Endothelial cell of umbilical vein (primary cell): Measurements from ENCODE around the gene SDHB. TPM values are rescaled to one million over a fixed set of nuclear protein-coding genes. Genes with fewer than 3 reads are reported as not detected.

Experiments
- BruUV-seq: library from RNA; stranded (reverse); fragments of 400-500 nt; replicated peaks from 2 replicates; lab custom pipeline; 2021; lab: Mats Ljungman, UMichigan
- CTCF ChIA-PET: fragments of 300-600, 350-600 bp; sonication (Branson Sonifier 250); formaldehyde crosslinking; loops from one replicate; lab custom pipeline; 2021; ENCODE audit warnings: antibody characterized with exemption, inconsistent platforms; lab: Charles Lee
- POLR2A ChIA-PET: fragments of 300-600, 350-600 bp; sonication (Branson Sonifier 250); formaldehyde crosslinking; loops from one replicate; lab custom pipeline; 2021; ENCODE audit warnings: antibody characterized with exemption, inconsistent platforms; lab: Charles Lee
- DNase-seq: peaks from one replicate; pipeline ENCODE4 v3.0.0-alpha.2; 2011; ENCODE audit warnings: low read depth, low spot score
- FAIRE-seq: peaks from 2 replicates; lab custom pipeline; 2011; peaks lifted over from hg19 to GRCh38; lab: Jason Lieb, UNC
- H2AFZ ChIP-seq: 2 replicates; pipeline ENCODE4 v1.6.0; 2012; ENCODE audit warnings: low read depth, low read length, control low read depth, inconsistent platforms
- H3K27ac ChIP-seq: 2 replicates; pipeline ENCODE4 v1.5.1; 2011; ENCODE audit warnings: low read depth, mild to moderate bottlenecking, control low read depth, low read length, moderate library complexity; ENCODE audit not compliant: insufficient read depth
- H3K27me3 ChIP-seq, 2 experiments: 2 replicates each; pipeline versions ENCODE4 v1.6.0 to v1.6.1; 2011; ENCODE audit warnings: low read length in 2 of 2, mixed read lengths in 1 of 2; ENCODE audit not compliant: control insufficient read depth in 2 of 2, insufficient read depth in 2 of 2
- H3K36me3 ChIP-seq, 2 experiments: 2 replicates in 1 of 2; 3 replicates in 1 of 2; pipeline ENCODE4 v1.5.1; 2011; ENCODE audit warnings: low read length in 2 of 2, mild to moderate bottlenecking in 1 of 2, moderate library complexity in 1 of 2; ENCODE audit not compliant: control insufficient read depth in 2 of 2, insufficient read depth in 2 of 2; ENCODE audit errors: extremely low read depth in 1 of 2
- H3K4me1 ChIP-seq: 3 replicates; pipeline ENCODE4 v1.5.1; 2011; ENCODE audit warnings: mild to moderate bottlenecking, low read length; ENCODE audit not compliant: control insufficient read depth, insufficient read depth; ENCODE audit errors: extremely low read depth
- H3K4me2 ChIP-seq: 2 replicates; pipeline ENCODE4 v1.6.1; 2011; ENCODE audit warnings: low read length, control low read depth, mixed read lengths; ENCODE audit not compliant: insufficient read depth
- H3K4me3 ChIP-seq, 3 experiments: fragments of 200-600 bp in 1 of 3; sonication (generic), shearing (Covaris generic) in 1 of 3; replicated peaks in 1 of 3; 2 replicates each; pipeline ENCODE4 v1.5.1; 2011 to 2016; ENCODE audit warnings: control low read depth in 3 of 3, low read length in 3 of 3, mild to moderate bottlenecking in 2 of 3, inconsistent platforms in 1 of 3, low read depth in 1 of 3, moderate library complexity in 1 of 3; ENCODE audit not compliant: insufficient read depth in 1 of 3
- H3K79me2 ChIP-seq: 2 replicates; pipeline ENCODE4 v1.6.0; 2012; ENCODE audit warnings: low read length, inconsistent platforms; ENCODE audit not compliant: control insufficient read depth, insufficient read depth
- H3K9ac ChIP-seq: replicated peaks from 2 replicates; pipeline ENCODE3; 2011; ENCODE audit warnings: low read length, control low read depth; ENCODE audit not compliant: insufficient read depth; ENCODE audit errors: extremely low read depth
- H3K9me1 ChIP-seq: replicated peaks from 3 replicates; pipeline ENCODE4 v1.6.0; 2011; ENCODE audit warnings: mild to moderate bottlenecking, low read length; ENCODE audit not compliant: control insufficient read depth, insufficient read depth; ENCODE audit errors: extremely low read depth
- H3K9me3 ChIP-seq: replicated peaks from 2 replicates; pipeline ENCODE4 v1.5.1; 2012; ENCODE audit warnings: low read length, inconsistent platforms; ENCODE audit not compliant: control insufficient read depth, insufficient read depth
- H4K20me1 ChIP-seq: replicated peaks from 2 replicates; pipeline ENCODE3; 2011; ENCODE audit warnings: mild to moderate bottlenecking, low read length; ENCODE audit not compliant: control insufficient read depth, insufficient read depth; ENCODE audit errors: extremely low read depth
- CTCF ChIP-seq, 2 donors: IDR thresholded peaks; 1 replicate in 1 of 2; 2 replicates in 1 of 2; pipeline ENCODE4 v1.5.1; 2011; ENCODE audit warnings: low read length in 2 of 2, mild to moderate bottlenecking in 2 of 2, moderate library complexity in 2 of 2, control low read depth in 1 of 2, inconsistent platforms in 1 of 2, low read depth in 1 of 2; ENCODE audit not compliant: insufficient read depth in 1 of 2; ENCODE audit errors: extremely low read depth in 1 of 2
- EZH2 ChIP-seq: IDR thresholded peaks from 2 replicates; pipeline ENCODE4 v1.6.1; 2012; ENCODE audit warnings: borderline replicate concordance, low read depth, mild to moderate bottlenecking, moderate library complexity, low read length, inconsistent platforms; ENCODE audit not compliant: severe bottlenecking
- FOS ChIP-seq: IDR thresholded peaks from 2 replicates; pipeline ENCODE4 v1.6.1; 2011; ENCODE audit warnings: mild to moderate bottlenecking, low read length, moderate library complexity, borderline replicate concordance; ENCODE audit not compliant: insufficient read depth
- GATA2 ChIP-seq: IDR thresholded peaks from 2 replicates; pipeline ENCODE4 v1.7.0; 2011; ENCODE audit warnings: low read depth, mild to moderate bottlenecking, moderate library complexity, mixed read lengths, low read length; ENCODE audit not compliant: insufficient read length, insufficient read depth
- JUN ChIP-seq: IDR thresholded peaks from 2 replicates; pipeline ENCODE4 v1.6.1; 2011; ENCODE audit warnings: borderline replicate concordance, low read depth; ENCODE audit not compliant: insufficient read length, insufficient read depth
- MAX ChIP-seq: IDR thresholded peaks from 2 replicates; pipeline ENCODE4 v1.6.1; 2011; ENCODE audit not compliant: insufficient read depth, insufficient read length
- MYC ChIP-seq: IDR thresholded peaks from one replicate; pipeline ENCODE4 v1.6.1; 2011; ENCODE audit warnings: mild to moderate bottlenecking, low read depth, low read length
- POLR2A ChIP-seq: IDR thresholded peaks from 2 replicates; pipeline ENCODE4 v1.6.1; 2012; ENCODE audit warnings: low read depth, mild to moderate bottlenecking, control low read depth, low read length
- POLR2AphosphoS5 ChIP-seq: IDR thresholded peaks from 2 replicates; pipeline ENCODE4 v1.6.1; 2012; ENCODE audit warnings: low read depth, mild to moderate bottlenecking, control low read depth, low read length, moderate library complexity; ENCODE audit not compliant: insufficient read depth
- dilution Hi-C: fragments of 300-500 bp; cut with MboI; formaldehyde crosslinking; loops from one replicate; pipeline ENCODE4 v1.15.0; 2019; ENCODE audit warnings: low sequenced_read_pairs; ENCODE audit not compliant: extremely low pct_ligation_motif_present
- intact Hi-C: fragments of 100-400 bp; cut with micrococcal nuclease; formaldehyde crosslinking; loops from one replicate; pipeline ENCODE4 v1.10.0; 2022
- polyA plus RNA-seq, 4 experiments: library from polyadenylated mRNA; depleted of rRNA in 3 of 4; stranded (reverse) in 3 of 4; unstranded in 1 of 4; fragments of >200 nt; gene quantifications; 2 replicates each; pipeline versions ENCODE4 v1.2.1 to v1.2.3, GENCODE V29; 2011 to 2012; ENCODE audit warnings: missing spikeins in 1 of 4
- total RNA-seq: library from RNA; stranded (reverse); gene quantifications from 2 replicates; pipeline ENCODE4 v1.2.3, GENCODE V29; 2021

Gene SDHB
- total and polyA plus RNA-seq, 2 donors (not counting 3 experiments of a cell fraction or from before 2014, with no cell fraction given), result 96.2 to 98.1 TPM

- no peak overlapping the region for H3K4me2 ChIP-seq
- no peaks in the 10 kb centered on the region for H3K36me3 ChIP-seq
- no peak overlapping the region for H2AFZ ChIP-seq
- H3K4me3 ChIP-seq, result no peak overlapping the region
- no peak for DNase-seq
- H3K79me2 ChIP-seq, result no peaks in the 10 kb centered on the region
- peaks cover 0 to 2% of the 10 kb centered on the region in 2 experiments for H3K27me3 ChIP-seq
- TF ChIP-seq GATA2, result no peak
- no peak for TF ChIP-seq JUN
- TF ChIP-seq POLR2AphosphoS5, result no peak
- no peak for TF ChIP-seq CTCF (IDR thresholded peaks at IDR 0.05; ENCODE audit: extremely low read depth in 1 of 2, insufficient read depth in 1 of 2, low read depth in 1 of 2, low read length in 2 of 2)
- no peak for TF ChIP-seq FOS
- TF ChIP-seq EZH2, result no peak
- TF ChIP-seq MAX, result no peak
- TF ChIP-seq MYC, result no peak
- no peak for TF ChIP-seq POLR2A
- no peak overlapping the region for H3K9ac ChIP-seq
- H4K20me1 ChIP-seq, result no peaks in the 10 kb centered on the region
- H3K4me1 ChIP-seq, result no peaks in the 10 kb centered on the region
- H3K9me3 ChIP-seq, result no peaks in the 10 kb centered on the region
- no TSS peak for BruUV-seq
- CTCF ChIA-PET, result no interaction called here
- FAIRE-seq, result no peak
- no peaks in the 10 kb centered on the region for H3K9me1 ChIP-seq
- POLR2A ChIA-PET, result no interaction called here
- no peak overlapping the region for H3K27ac ChIP-seq
- intact Hi-C loops (no loop called here), dilution Hi-C loops (no loop called here)
These were observed 48.4 kb upstream of the SDHB start for GRCh38 chr1:17102232-17102631.
